Testis (tissue), 3 donors: ENCODE results near the gene SLC4A4. TPM values are rescaled to one million over a fixed set of nuclear protein-coding genes. Genes with fewer than 3 reads are reported as not detected.

Experiments
- DNase-seq: peaks from one replicate; pipeline ENCODE4 v3.0.0-alpha.2; 2019
- H3K27ac ChIP-seq, 2 donors: fragments of 200-600 bp; sonication (generic); one replicate each; pipeline ENCODE4 v1.5.1; 2019
- H3K27me3 ChIP-seq: fragments of 200-600 bp; sonication (generic); one replicate; pipeline ENCODE4 v1.5.1; 2019
- H3K36me3 ChIP-seq: fragments of 200-600 bp; sonication (generic); one replicate; pipeline ENCODE4 v1.5.1; 2017; ENCODE audit warnings: low read depth; ENCODE audit errors: missing control alignments
- H3K4me1 ChIP-seq: fragments of 200-600 bp; sonication (generic); one replicate; pipeline ENCODE4 v1.5.1; 2019
- H3K4me3 ChIP-seq, 2 donors: fragments of 200-600 bp; sonication (generic); one replicate each; pipeline ENCODE4 v1.5.1; 2017 to 2019
- H3K9me3 ChIP-seq: fragments of 200-600 bp; sonication (generic); one replicate; pipeline ENCODE4 v1.5.1; 2017
- POLR2A ChIP-seq: fragments of 450-650 bp; IDR thresholded peaks from one replicate; pipeline ENCODE4 v1.6.1; 2017; ENCODE audit warnings: antibody characterized with exemption, mild to moderate bottlenecking, moderate library complexity
- WGBS, 2 donors: methylation state at CpG; one replicate each; pipeline ENCODE4 v1.1.5; 2018; 5-methylcytosine and 5-hydroxymethylcytosine counted together
- intact Hi-C: fragments of 100-400 bp; cut with DNase I; formaldehyde crosslinking; loops from one replicate; pipeline ENCODE4 v1.15.1; 2023; ENCODE audit warnings: low total_unique reads
- polyA plus RNA-seq: library from polyadenylated mRNA; stranded (reverse); fragments of 350-450 nt; fragmentation: Illumina TruSeq; extraction: RNeasy Lipid Tissue Mini Kit (QIAGEN cat#74804); gene quantifications from one replicate; pipeline ENCODE4 v1.2.3, GENCODE V29; 2014; ENCODE audit warnings: low read depth, low replicate concordance; ENCODE audit not compliant: insufficient read depth
- total RNA-seq, 2 donors: library from RNA; depleted of rRNA; stranded (reverse); fragments of >200 nt; gene quantifications; one replicate each; pipeline ENCODE4 v1.2.3, GENCODE V29; 2016
- TF ChIP-seq, protein P1 (sequence below), 3 experiments: fragments of 450-650 bp in 2 of 3; fragments of 200-600 bp in 1 of 3; sonication (generic) in 1 of 3; IDR thresholded peaks; one replicate each; pipeline ENCODE4 v1.5.1; 2016 to 2019; ENCODE audit warnings: antibody characterized with exemption in 3 of 3, mild to moderate bottlenecking in 2 of 3, moderate library complexity in 1 of 3

Gene SLC4A4
- total and polyA plus RNA-seq, 3 donors from 2014 or later: 1.7 to 2.9 (median 2.2) TPM

- WGBS, 2 donors: 67 to 80% methylated on average over 4 of the region's 4 CpGs
- H3K27me3 ChIP-seq: no peaks in the 10 kb centered on the region
- no peak overlapping the region for H3K4me3 ChIP-seq
- H3K36me3 ChIP-seq: no peaks in the 10 kb centered on the region
- H3K4me1 ChIP-seq: no peaks in the 10 kb centered on the region
- no peak for DNase-seq
- H3K27ac ChIP-seq: no peak overlapping the region
- no peaks in the 10 kb centered on the region for H3K9me3 ChIP-seq
- intact Hi-C loops: no loop called here
- TF ChIP-seq, protein P1, sequence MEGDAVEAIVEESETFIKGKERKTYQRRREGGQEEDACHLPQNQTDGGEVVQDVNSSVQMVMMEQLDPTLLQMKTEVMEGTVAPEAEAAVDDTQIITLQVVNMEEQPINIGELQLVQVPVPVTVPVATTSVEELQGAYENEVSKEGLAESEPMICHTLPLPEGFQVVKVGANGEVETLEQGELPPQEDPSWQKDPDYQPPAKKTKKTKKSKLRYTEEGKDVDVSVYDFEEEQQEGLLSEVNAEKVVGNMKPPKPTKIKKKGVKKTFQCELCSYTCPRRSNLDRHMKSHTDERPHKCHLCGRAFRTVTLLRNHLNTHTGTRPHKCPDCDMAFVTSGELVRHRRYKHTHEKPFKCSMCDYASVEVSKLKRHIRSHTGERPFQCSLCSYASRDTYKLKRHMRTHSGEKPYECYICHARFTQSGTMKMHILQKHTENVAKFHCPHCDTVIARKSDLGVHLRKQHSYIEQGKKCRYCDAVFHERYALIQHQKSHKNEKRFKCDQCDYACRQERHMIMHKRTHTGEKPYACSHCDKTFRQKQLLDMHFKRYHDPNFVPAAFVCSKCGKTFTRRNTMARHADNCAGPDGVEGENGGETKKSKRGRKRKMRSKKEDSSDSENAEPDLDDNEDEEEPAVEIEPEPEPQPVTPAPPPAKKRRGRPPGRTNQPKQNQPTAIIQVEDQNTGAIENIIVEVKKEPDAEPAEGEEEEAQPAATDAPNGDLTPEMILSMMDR (IDR thresholded peaks at IDR 0.05): no peak
Measured at GRCh38 chr4:71473541-71474240, 134.9 kb downstream of the SLC4A4 start.

DNA sequence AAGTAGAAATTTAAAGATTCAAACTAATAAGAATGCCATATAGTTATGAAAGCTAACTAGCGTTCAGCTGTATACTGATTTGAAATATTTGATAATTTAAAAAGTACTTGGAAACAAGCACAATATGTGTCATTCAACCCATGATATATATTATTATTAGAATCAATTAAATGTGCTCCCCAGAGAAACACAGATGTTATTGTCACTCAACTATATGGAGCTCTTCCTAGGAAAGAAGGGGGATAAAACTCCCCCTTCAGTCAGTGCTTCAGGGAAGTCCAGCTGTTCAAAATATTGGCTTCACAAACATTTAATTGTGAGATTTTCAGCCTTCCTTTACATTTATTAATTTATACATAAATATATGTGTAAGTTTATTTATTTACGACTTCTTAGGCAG lies 135.9 kb downstream of the SLC4A4 start:
- no peak for DNase-seq
- 92 to 95% methylated on average over 2 of the region's 2 CpGs for WGBS, 2 donors
- intact Hi-C loops: no loop called here
- no peak overlapping the region for H3K4me3 ChIP-seq
- H3K9me3 ChIP-seq: no peaks in the 10 kb centered on the region
- no peaks in the 10 kb centered on the region for H3K27me3 ChIP-seq
- no peak for TF ChIP-seq POLR2A
- TF ChIP-seq, protein P1 (IDR thresholded peaks at IDR 0.05): no peak
- H3K36me3 ChIP-seq: no peaks in the 10 kb centered on the region
- H3K27ac ChIP-seq: no peak overlapping the region
- H3K4me1 ChIP-seq: no peaks in the 10 kb centered on the region

GRCh38 chr4:71476240-71476639 lies 137.4 kb downstream of the SLC4A4 start:
- intact Hi-C loops: no loop called here
- Histone ChIP-seq H3K36me3 (no peaks in the 10 kb centered on the region), H3K4me3 (no peak overlapping the region), H3K9me3 (no peaks in the 10 kb centered on the region), H3K27me3 (no peaks in the 10 kb centered on the region), H3K27ac (no peak overlapping the region), H3K4me1 (no peaks in the 10 kb centered on the region)
- 74 to 79% methylated on average over 3 of the region's 3 CpGs for WGBS, 2 donors
- TF ChIP-seq, protein P1 (IDR thresholded peaks at IDR 0.05): no peak
- no peak for TF ChIP-seq POLR2A
- no peak for DNase-seq

DNA sequence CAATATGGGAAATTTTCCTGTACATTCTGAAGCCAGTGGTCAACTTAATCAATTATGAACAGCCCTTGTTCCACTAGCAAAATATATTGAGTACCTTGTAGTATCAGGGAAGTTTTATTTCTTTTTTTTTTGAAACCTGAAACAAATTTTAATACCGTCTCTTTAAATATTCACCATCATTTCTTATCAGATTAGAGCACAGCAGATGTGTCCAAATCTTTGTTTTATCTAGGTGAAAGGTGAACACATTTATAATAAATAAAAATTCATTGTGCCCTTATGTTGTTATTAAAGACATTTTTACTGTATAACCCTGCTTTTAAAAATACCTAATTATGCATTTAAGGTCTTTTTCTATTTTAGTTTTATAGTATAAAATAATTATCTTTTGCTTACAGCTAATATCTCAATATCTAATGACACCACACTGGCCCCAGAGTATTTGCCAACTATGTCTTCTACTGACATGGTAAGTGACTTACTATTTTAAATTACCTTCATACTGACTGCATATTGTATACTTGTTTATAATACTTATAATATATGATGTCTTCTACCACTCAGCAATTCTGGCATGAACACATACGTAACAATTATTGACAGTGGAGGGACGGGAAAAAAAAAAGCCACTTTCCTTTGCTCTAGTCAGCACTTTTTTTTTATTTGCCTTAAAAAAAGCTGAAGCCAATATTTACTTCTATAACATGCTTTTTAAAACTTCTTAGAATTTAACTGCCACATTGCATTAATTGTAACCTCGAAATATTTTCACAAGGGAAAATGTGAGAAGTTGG lies 147.9 kb downstream of the SLC4A4 start:
- Histone ChIP-seq H3K36me3 (no peaks in the 10 kb centered on the region), H3K4me1 (no peaks in the 10 kb centered on the region), H3K27ac (no peak overlapping the region), H3K27me3 (no peaks in the 10 kb centered on the region), H3K9me3 (no peaks in the 10 kb centered on the region), H3K4me3 (no peak overlapping the region)
- 54 to 60% methylated on average over 4 of the region's 4 CpGs for WGBS, 2 donors
- no peak for DNase-seq
- intact Hi-C loops: no loop called here
- TF ChIP-seq, protein P1 (IDR thresholded peaks at IDR 0.05): no peak
- no peak for TF ChIP-seq POLR2A
